H1 (cell line): ENCODE data around the gene NLRC5. TPM values are rescaled to one million over a fixed set of nuclear protein-coding genes. Genes with fewer than 3 reads are reported as not detected.

ENCODE experiments used
- CTCF ChIA-PET: fragments of 300-600 bp; sonication (Branson Sonifier 250); formaldehyde crosslinking; loops from one replicate; lab custom pipeline; 2021; ENCODE audit not compliant: partially characterized antibody; lab: Charles Lee
- POLR2A ChIA-PET: fragments of 300-600 bp; sonication (Branson Sonifier 250); formaldehyde crosslinking; loops from one replicate; lab custom pipeline; 2021; ENCODE audit warnings: inconsistent platforms; ENCODE audit not compliant: partially characterized antibody; lab: Charles Lee
- DNase-seq, 2 experiments: peaks; one replicate each; pipeline versions ENCODE4 v3.0.0 to v3.0.0-alpha.2; 2010 to 2022; ENCODE audit warnings: low spot score in 2 of 2, low read depth in 1 of 2, mixed read lengths in 1 of 2
- FAIRE-seq: peaks from 2 replicates; lab custom pipeline; 2011; peaks lifted over from hg19 to GRCh38; lab: Jason Lieb, UNC
- H2AFZ ChIP-seq: 2 replicates; pipeline ENCODE4 v1.8.1; 2012; ENCODE audit warnings: low read length, inconsistent platforms
- H2AK5ac ChIP-seq: 2 replicates; pipeline ENCODE4 v1.6.1; 2013; ENCODE audit warnings: low read depth, low read length
- H2BK120ac ChIP-seq: replicated peaks from 2 replicates; pipeline ENCODE3; 2013; ENCODE audit warnings: low read depth, low read length, inconsistent platforms
- H2BK12ac ChIP-seq: 2 replicates; pipeline ENCODE4 v1.6.1; 2013; ENCODE audit warnings: low read depth, low read length
- H2BK15ac ChIP-seq: 2 replicates; pipeline ENCODE4 v1.6.1; 2013; ENCODE audit warnings: low read length
- H2BK20ac ChIP-seq: 2 replicates; pipeline ENCODE4 v1.6.1; 2013; ENCODE audit warnings: low read length
- H2BK5ac ChIP-seq: 2 replicates; pipeline ENCODE4 v1.6.1; 2013; ENCODE audit warnings: low read depth, low read length
- H3K14ac ChIP-seq: 2 replicates; pipeline ENCODE4 v1.6.1; 2013; ENCODE audit warnings: inconsistent platforms; ENCODE audit not compliant: insufficient read length
- H3K18ac ChIP-seq: 2 replicates; pipeline ENCODE4 v1.6.1; 2013; ENCODE audit warnings: low read length; ENCODE audit errors: extremely low read depth
- H3K23ac ChIP-seq: 2 replicates; pipeline ENCODE4 v1.6.1; 2013; ENCODE audit warnings: inconsistent platforms; ENCODE audit not compliant: insufficient read length
- H3K23me2 ChIP-seq: 2 replicates; pipeline ENCODE4 v1.6.1; 2013; ENCODE audit warnings: low read depth, low read length
- H3K27ac ChIP-seq: 2 replicates; pipeline ENCODE4 v1.6.1; 2011; ENCODE audit warnings: low read depth, low read length, inconsistent platforms
- H3K27me3 ChIP-seq, 4 experiments: replicated peaks in 1 of 4; 1 replicate in 1 of 4; 2 replicates in 3 of 4; pipeline versions ENCODE4 v1.6.1 to v1.8.1; 2011 to 2013; ENCODE audit warnings: low read length in 3 of 4, mild to moderate bottlenecking in 3 of 4, inconsistent platforms in 2 of 4, mixed read lengths in 2 of 4, moderate library complexity in 1 of 4; ENCODE audit not compliant: control insufficient read depth in 3 of 4, insufficient read depth in 3 of 4; ENCODE audit errors: extremely low read depth in 1 of 4
- H3K36me3 ChIP-seq, 4 experiments: 2 replicates each; pipeline versions ENCODE4 v1.6.1 to v1.8.1; 2011 to 2013; ENCODE audit warnings: mild to moderate bottlenecking in 4 of 4, low read length in 3 of 4, moderate library complexity in 2 of 4, control low read depth in 1 of 4, inconsistent platforms in 1 of 4; ENCODE audit not compliant: insufficient read depth in 4 of 4, control insufficient read depth in 2 of 4
- H3K4ac ChIP-seq: replicated peaks from 2 replicates; pipeline ENCODE3; 2013; ENCODE audit warnings: low read length, low read depth, mixed read lengths, inconsistent platforms; ENCODE audit not compliant: insufficient read length
- H3K4me1 ChIP-seq, 4 experiments: replicated peaks in 1 of 4; 1 replicate in 1 of 4; 2 replicates in 3 of 4; pipeline versions ENCODE4 v1.6.1 to v1.8.1; 2011 to 2013; ENCODE audit warnings: low read length in 3 of 4, inconsistent platforms in 2 of 4, mixed read lengths in 1 of 4; ENCODE audit not compliant: insufficient read depth in 4 of 4, control insufficient read depth in 3 of 4
- H3K4me2 ChIP-seq, 2 experiments: 2 replicates each; pipeline versions ENCODE4 v1.6.1 to v1.8.1; 2011 to 2013; ENCODE audit warnings: low read depth in 2 of 2, low read length in 2 of 2, control low read depth in 1 of 2, inconsistent platforms in 1 of 2, mild to moderate bottlenecking in 1 of 2; ENCODE audit not compliant: insufficient read depth in 1 of 2
- H3K4me3 ChIP-seq, 4 experiments: fragments of 200-600, 300-600 bp in 1 of 4; sonication (generic), shearing (Covaris generic), sonication (Bioruptor Twin) in 1 of 4; 2 replicates each; pipeline versions ENCODE4 v1.5.1 to v1.8.1; 2011 to 2016; ENCODE audit warnings: low read length in 4 of 4, low read depth in 3 of 4, control low read depth in 2 of 4, inconsistent platforms in 2 of 4, mild to moderate bottlenecking in 2 of 4, mixed read lengths in 1 of 4, moderate library complexity in 1 of 4; ENCODE audit not compliant: insufficient read depth in 2 of 4; ENCODE audit errors: extremely low read depth in 1 of 4
- H3K56ac ChIP-seq: replicated peaks from 2 replicates; pipeline ENCODE3; 2013; ENCODE audit warnings: low read depth, mild to moderate bottlenecking, mixed read lengths, low read length, inconsistent platforms; ENCODE audit not compliant: insufficient read length
- H3K79me1 ChIP-seq: 2 replicates; pipeline ENCODE4 v1.6.1; 2013; ENCODE audit warnings: low read depth, low read length, control low read depth
- H3K79me2 ChIP-seq, 2 experiments: 2 replicates each; pipeline versions ENCODE4 v1.6.1 to v1.8.1; 2012 to 2013; ENCODE audit warnings: low read length in 2 of 2, mild to moderate bottlenecking in 2 of 2, inconsistent platforms in 1 of 2; ENCODE audit not compliant: insufficient read depth in 2 of 2, control insufficient read depth in 1 of 2
- H3K9ac ChIP-seq, 4 experiments: replicated peaks in 1 of 4; 1 replicate in 1 of 4; 2 replicates in 3 of 4; pipeline versions ENCODE4 v1.6.1 to v1.8.1; 2011 to 2013; ENCODE audit warnings: low read depth in 3 of 4, low read length in 3 of 4, control low read depth in 2 of 4, mild to moderate bottlenecking in 2 of 4, moderate library complexity in 2 of 4, inconsistent platforms in 1 of 4; ENCODE audit errors: extremely low read depth in 1 of 4
- H3K9me3 ChIP-seq, 2 experiments: 2 replicates each; pipeline versions ENCODE4 v1.6.1 to v1.8.1; 2012 to 2013; ENCODE audit warnings: mild to moderate bottlenecking in 2 of 2, moderate library complexity in 2 of 2, control low read depth in 1 of 2, inconsistent platforms in 1 of 2, low read depth in 1 of 2, low read length in 1 of 2, mixed read lengths in 1 of 2; ENCODE audit not compliant: insufficient read depth in 2 of 2
- H4K20me1 ChIP-seq, 2 experiments: replicated peaks in 1 of 2; 2 replicates each; pipeline versions ENCODE3 to v1.8.1; 2011 to 2013; ENCODE audit warnings: inconsistent platforms in 2 of 2, low read length in 2 of 2, mild to moderate bottlenecking in 1 of 2; ENCODE audit not compliant: insufficient read depth in 2 of 2, control insufficient read depth in 1 of 2
- H4K5ac ChIP-seq: 2 replicates; pipeline ENCODE4 v1.6.1; 2013; ENCODE audit warnings: low read length, low read depth, mixed read lengths, inconsistent platforms; ENCODE audit not compliant: insufficient read length
- H4K8ac ChIP-seq: 2 replicates; pipeline ENCODE4 v1.8.0; 2013; ENCODE audit warnings: mild to moderate bottlenecking, moderate library complexity, low read length, inconsistent platforms; ENCODE audit not compliant: insufficient read depth; ENCODE audit errors: extremely low read depth
- H4K91ac ChIP-seq: replicated peaks from 2 replicates; pipeline ENCODE3; 2013; ENCODE audit warnings: low read length, mixed read lengths, inconsistent platforms; ENCODE audit not compliant: insufficient read length
- BCL11A ChIP-seq, 2 experiments: IDR thresholded peaks; one replicate each; pipeline ENCODE4 v1.6.1; 2011; ENCODE audit warnings: low read depth in 2 of 2, low read length in 2 of 2, mild to moderate bottlenecking in 2 of 2
- EGR1 ChIP-seq: IDR thresholded peaks from 2 replicates; pipeline ENCODE4 v1.6.1; 2011; ENCODE audit warnings: low read depth, low read length, borderline replicate concordance
- RBBP5 ChIP-seq: IDR thresholded peaks from 2 replicates; pipeline ENCODE4 v1.7.1; 2012; ENCODE audit warnings: low read depth, mild to moderate bottlenecking, inconsistent platforms, low read length, moderate library complexity, borderline replicate concordance
- RNF2 ChIP-seq: fragments of 200-900, 300-1000 bp; sonication (generic); IDR thresholded peaks from 2 replicates; pipeline ENCODE4 v1.7.1; 2016; ENCODE audit warnings: borderline replicate concordance, low read depth, mild to moderate bottlenecking, antibody characterized with exemption, low read length; ENCODE audit not compliant: poor library complexity, severe bottlenecking; ENCODE audit errors: missing control alignments
- SIRT6 ChIP-seq: IDR thresholded peaks from one replicate; pipeline ENCODE4 v1.7.1; 2012; ENCODE audit warnings: low read length, inconsistent platforms
- SIX5 ChIP-seq: IDR thresholded peaks from 2 replicates; pipeline ENCODE4 v1.6.1; 2011; ENCODE audit warnings: mild to moderate bottlenecking, low read depth, low read length
- SP1 ChIP-seq: IDR thresholded peaks from 2 replicates; pipeline ENCODE4 v1.6.1; 2011; ENCODE audit warnings: low read depth, low read length
- TEAD4 ChIP-seq: IDR thresholded peaks from 2 replicates; pipeline ENCODE4 v1.6.1; 2012; ENCODE audit warnings: low read depth, low read length, inconsistent platforms, mixed read lengths
- WGBS, 2 experiments: shearing (Covaris generic) in 1 of 2; methylation state at CpG; one replicate each; pipeline versions ENCODE4 v1.1.6 to v1.1.7; 2013 to 2015; ENCODE audit warnings: low lambda C conversion rate in 2 of 2, mixed read lengths in 2 of 2, inconsistent platforms in 1 of 2, low coverage in 1 of 2, missing lambda C conversion rate in 1 of 2; ENCODE audit not compliant: insufficient replicate concordance in 2 of 2, insufficient coverage in 1 of 2, insufficient read length in 1 of 2; ENCODE audit errors: extremely low coverage in 1 of 2, missing lambda C conversion rate in 1 of 2; 5-methylcytosine and 5-hydroxymethylcytosine counted together
- polyA plus RNA-seq, 7 experiments: library from polyadenylated mRNA; depleted of rRNA in 3 of 7; stranded (reverse) in 5 of 7; unstranded in 2 of 7; fragments of >200 nt in 5 of 7; fragments of 200-250 nt in 2 of 7; gene quantifications; 1 replicate in 5 of 7; 2 replicates in 1 of 7; 4 replicates in 1 of 7; pipeline versions ENCODE4 v1.2.1 to v1.2.3, GENCODE V29; 2011 to 2013; ENCODE audit warnings: missing spikeins in 2 of 7, mixed read lengths in 2 of 7
- total RNA-seq: library from RNA; stranded (reverse); fragmentation: NEBNext Ultra II Directional; extraction: Animal tissue kit (Norgen Biotek cat#: 25700); gene quantifications from 2 replicates; pipeline ENCODE4 v1.2.1, GENCODE V29; 2021

The NLRC5 gene
- total and polyA plus RNA-seq, 2 of the 8 experiments (the other 6 are each of a cell fraction or from before 2014, with no cell fraction given) = 2.2 to 3.2 TPM

DNA sequence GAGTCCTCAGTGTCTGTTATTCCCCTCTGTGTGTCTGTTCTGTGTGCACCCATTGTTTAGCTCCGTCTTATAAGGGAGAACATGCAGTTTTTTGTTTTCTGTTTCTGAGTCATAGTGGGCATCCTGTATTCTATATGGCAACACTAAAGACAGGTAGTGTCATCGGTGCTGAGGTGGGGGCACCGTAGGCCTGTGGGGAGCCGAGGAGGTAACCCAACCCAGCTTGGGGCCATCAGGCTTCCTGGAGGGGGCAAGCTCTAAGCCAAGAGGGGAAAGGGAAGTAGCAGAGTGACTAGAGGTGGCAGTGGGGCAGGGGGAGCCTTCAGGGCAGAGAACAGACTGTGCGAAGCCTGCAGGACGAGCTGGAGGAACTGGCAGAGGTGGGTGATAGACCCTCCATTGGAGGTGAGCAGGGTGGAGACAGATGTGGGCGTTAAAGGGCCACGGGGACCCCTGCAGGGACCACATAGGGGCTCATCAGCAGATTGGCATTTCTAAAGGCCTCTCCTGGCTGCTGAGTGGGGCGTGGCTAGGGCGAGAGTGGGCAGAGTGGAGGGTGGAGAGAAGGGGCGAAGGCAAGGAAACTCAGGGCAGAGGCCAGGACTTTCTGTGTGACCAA is 139.5 kb downstream of the NLRC5 start:
- Histone ChIP-seq H3K18ac (no peak overlapping the region), H3K23ac (no peak overlapping the region), H3K4ac (no peak overlapping the region), H2BK20ac (no peak overlapping the region), H3K4me3 (no peak overlapping the region), H3K27ac (no peak overlapping the region), H3K9ac (no peak overlapping the region), H3K79me2 (no peaks in the 10 kb centered on the region), H4K5ac (no peak overlapping the region), H2BK15ac (no peak overlapping the region), H4K91ac (no peak overlapping the region), H3K56ac (no peak overlapping the region), H3K79me1 (no peaks in the 10 kb centered on the region), H2AK5ac (no peak overlapping the region), H3K4me1 (no peaks in the 10 kb centered on the region; a peak in 1 of 7 replicates), H3K23me2 (no peaks in the 10 kb centered on the region), H3K4me2 (no peak overlapping the region), H2BK12ac (no peak overlapping the region), H4K20me1 (no peaks in the 10 kb centered on the region), H4K8ac (no peak overlapping the region), H2AFZ (no peak overlapping the region), H2BK5ac (peak overlapping the region; percentile 44), H3K14ac (no peak overlapping the region), H3K9me3 (no peaks in the 10 kb centered on the region), H2BK120ac (no peak overlapping the region), H3K36me3 (no peaks in the 10 kb centered on the region), H3K27me3 (no peaks in the 10 kb centered on the region)
- no peak for TF ChIP-seq BCL11A (IDR thresholded peaks at IDR 0.05; ENCODE audit: low read depth in 2 of 2, low read length in 2 of 2)
- no peak for TF ChIP-seq RNF2
- TF ChIP-seq TEAD4 = no peak
- no peak for TF ChIP-seq SIX5
- TF ChIP-seq RBBP5 = no peak
- no peak for TF ChIP-seq EGR1
- TF ChIP-seq SP1 = no peak
- no peak for TF ChIP-seq SIRT6
- no peak for FAIRE-seq
- WGBS, 2 experiments = 83% methylated on average over 11 of the region's 11 CpGs; no CpG with 5 or more reads in 1 of the 2 experiments
- DNase-seq = no peak
- POLR2A ChIA-PET = no interaction called here
- CTCF ChIA-PET = interaction anchor here (1.0 to 1.3 kb wide), 2 partner anchors 9 to 31 kb away, joined by 3 to 4 read pairs; no protein-coding TSS in a partner anchor
